ENCODE measurements around the gene CMIP. TPM values are rescaled to one million over a fixed set of nuclear protein-coding genes. Genes with fewer than 3 reads are reported as not detected.

CMIP gene
- total and polyA plus RNA-seq, 3 experiments from 2014 or later = 1.0 to 24.4 (median 23.6) TPM

DNA sequence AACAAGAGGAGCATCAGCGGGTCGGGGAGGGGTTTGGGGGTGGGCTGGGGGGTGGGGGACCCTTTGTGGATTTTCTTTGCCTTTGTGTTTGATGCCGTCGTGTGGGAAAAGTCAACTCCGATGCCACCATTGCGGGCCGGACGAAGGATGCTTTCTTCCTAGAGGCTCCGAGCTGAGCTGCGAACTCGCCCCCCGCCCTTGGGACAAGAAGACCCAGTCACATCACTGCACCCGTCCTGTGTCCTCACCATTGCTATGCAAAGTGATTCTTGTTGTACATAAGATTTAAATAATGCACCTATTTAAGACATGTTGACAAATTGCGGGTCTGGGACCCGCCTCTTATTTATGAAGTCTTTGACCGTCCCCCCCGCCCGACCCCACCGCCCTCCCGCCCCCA is 265.4 kb downstream of the CMIP start:
- ChIA-PET CTCF (no interaction called here), POLR2A (no interaction called here)
- Histone ChIP-seq H3K4me1 (ENCODE audit: insufficient read depth, low read length) (peaks cover 7% of the 10 kb centered on the region), H3K4me3 (ENCODE audit: low read length) (no peak overlapping the region), H3K27ac (ENCODE audit: low read depth, low read length) (no peak overlapping the region), H3K9me3 (ENCODE audit: low read length) (no peaks in the 10 kb centered on the region), H3K36me3 (ENCODE audit: insufficient read depth, low read length) (peaks cover 24% of the 10 kb centered on the region), H3K27me3 (ENCODE audit: insufficient read depth, low read length, poor library complexity, severe bottlenecking) (no peaks in the 10 kb centered on the region)
- H3K27me3 Mint-ChIP-seq = peaks cover 0 to 2% of the 10 kb centered on the region in 2 donors
- peaks cover 9 to 59% (median 10%) of the 10 kb centered on the region in 3 donors for H3K36me3 Mint-ChIP-seq
- peaks cover 6 to 11% (median 7%) of the 10 kb centered on the region in 3 donors for H3K4me1 Mint-ChIP-seq
- H3K27ac Mint-ChIP-seq = no peak overlapping the region
- no peak for DNase-seq
- no peaks in the 10 kb centered on the region for H3K9me3 Mint-ChIP-seq
- no peak overlapping the region for H3K4me3 Mint-ChIP-seq

DNA sequence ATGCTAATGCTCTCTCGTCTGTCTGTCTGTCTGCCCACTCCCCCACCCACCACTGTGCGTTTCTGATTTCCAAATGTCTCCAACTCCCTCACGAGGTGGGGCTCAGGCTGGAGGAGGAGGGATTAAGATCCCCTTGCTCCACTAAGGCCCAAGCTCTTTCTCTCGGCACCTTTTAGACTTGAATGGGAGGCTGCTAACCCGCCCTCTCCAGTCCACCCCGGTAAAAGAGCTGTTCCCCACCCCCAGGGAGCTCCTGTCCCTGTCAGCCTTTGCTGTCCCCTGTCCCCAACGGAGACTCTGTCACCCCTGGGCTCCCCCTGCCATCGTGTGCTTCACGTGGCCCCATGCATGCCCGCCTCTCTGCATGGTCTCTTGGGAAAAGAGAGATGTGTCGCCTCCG is 266.0 kb downstream of the CMIP start:
- no peak for DNase-seq
- Histone ChIP-seq H3K9me3 (ENCODE audit: low read length) (no peaks in the 10 kb centered on the region), H3K27ac (ENCODE audit: low read depth, low read length) (no peak overlapping the region), H3K27me3 (ENCODE audit: insufficient read depth, low read length, poor library complexity, severe bottlenecking) (no peaks in the 10 kb centered on the region), H3K4me3 (ENCODE audit: low read length) (no peak overlapping the region), H3K36me3 (ENCODE audit: insufficient read depth, low read length) (peaks cover 19% of the 10 kb centered on the region), H3K4me1 (ENCODE audit: insufficient read depth, low read length) (peaks cover 12% of the 10 kb centered on the region)
- peaks cover 0 to under 1% of the 10 kb centered on the region in 2 donors for H3K27me3 Mint-ChIP-seq
- no peak overlapping the region for H3K4me3 Mint-ChIP-seq
- peak overlapping the region in 1 of 8 donors; percentile 23 for H3K27ac Mint-ChIP-seq
- CTCF ChIA-PET = no interaction called here
- H3K4me1 Mint-ChIP-seq = peaks cover 12 to 16% (median 12%) of the 10 kb centered on the region in 3 donors
- POLR2A ChIA-PET = no interaction called here
- no peaks in the 10 kb centered on the region for H3K9me3 Mint-ChIP-seq
- H3K36me3 Mint-ChIP-seq = peaks cover 9 to 54% (median 10%) of the 10 kb centered on the region in 3 donors

DNA sequence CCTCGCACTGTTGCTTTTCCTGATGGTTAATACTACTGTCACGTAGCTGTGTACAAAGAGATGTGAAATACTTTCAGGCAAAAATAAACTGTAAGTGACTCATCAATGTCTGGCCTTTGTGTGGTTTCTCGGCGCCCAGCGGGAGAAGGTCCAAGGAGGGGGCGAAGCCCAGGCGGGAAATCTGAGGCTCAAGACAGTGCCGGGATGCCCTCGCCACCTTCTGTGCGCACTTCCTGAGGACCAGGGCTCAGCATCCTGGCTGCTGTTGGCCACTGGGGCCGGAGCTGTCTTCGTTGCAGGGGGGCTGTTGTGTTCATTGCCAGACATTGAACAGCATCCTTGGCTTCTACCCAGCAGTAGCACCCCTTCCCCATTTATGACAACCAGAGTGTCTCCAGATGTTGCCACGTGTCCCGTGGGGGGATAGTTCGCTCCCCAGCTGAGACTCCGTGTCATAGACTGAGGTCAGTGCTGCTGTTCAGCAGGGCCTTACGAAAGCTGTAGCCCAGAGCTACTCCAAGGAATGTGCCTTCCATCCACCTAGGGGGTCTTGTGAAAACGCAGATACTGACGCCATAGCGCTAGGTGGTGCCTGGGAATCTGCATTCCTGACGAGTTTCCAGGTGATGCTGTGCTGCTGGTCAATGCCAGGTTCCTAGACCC is 267.2 kb downstream of the CMIP start:
- POLR2A ChIA-PET = interaction anchor here (0.7 kb wide), 1 partner anchor 30 kb away, joined by 4 read pairs; no protein-coding TSS in a partner anchor
- CTCF ChIA-PET = interaction anchor here (0.9 to 2.3 kb wide), 2 partner anchors 12 to 26 kb away, joined by 3 to 7 read pairs; no protein-coding TSS in a partner anchor
- no peaks in the 10 kb centered on the region for H3K27me3 Mint-ChIP-seq
- peaks cover 8 to 42% (median 10%) of the 10 kb centered on the region in 3 donors for H3K36me3 Mint-ChIP-seq
- Histone ChIP-seq H3K36me3 (ENCODE audit: insufficient read depth, low read length) (peaks cover 9% of the 10 kb centered on the region), H3K27ac (ENCODE audit: low read depth, low read length) (no peak overlapping the region), H3K27me3 (ENCODE audit: insufficient read depth, low read length, poor library complexity, severe bottlenecking) (no peaks in the 10 kb centered on the region), H3K9me3 (ENCODE audit: low read length) (no peaks in the 10 kb centered on the region), H3K4me3 (ENCODE audit: low read length) (no peak overlapping the region), H3K4me1 (ENCODE audit: insufficient read depth, low read length) (peaks cover 23% of the 10 kb centered on the region)
- peak overlapping the region in 3 of 8 donors; percentile 12 to 71 (median 54) for H3K27ac Mint-ChIP-seq
- H3K4me3 Mint-ChIP-seq = no peak overlapping the region
- peaks cover 24 to 28% (median 24%) of the 10 kb centered on the region in 3 donors for H3K4me1 Mint-ChIP-seq
- DNase-seq = no peak
- no peaks in the 10 kb centered on the region for H3K9me3 Mint-ChIP-seq

DNA sequence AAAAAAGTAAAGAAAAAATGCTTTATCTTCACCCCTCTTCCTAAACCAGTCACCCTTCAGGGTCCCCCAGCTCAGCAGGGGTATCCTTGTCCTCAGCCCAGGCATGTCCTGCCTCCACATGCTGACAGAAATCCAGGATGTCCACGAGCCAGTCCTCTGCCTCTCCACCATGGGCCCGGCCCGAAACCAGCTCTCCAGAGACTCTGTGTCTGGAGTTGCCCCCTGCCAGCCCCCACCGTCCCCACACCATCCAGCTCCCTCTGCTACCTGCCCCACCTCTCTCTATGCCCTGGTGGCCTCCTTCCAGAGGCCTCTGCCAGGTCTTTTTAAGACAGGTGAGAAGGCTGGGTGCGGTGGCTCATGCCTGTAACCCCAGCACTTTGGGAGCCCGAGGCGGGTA is 268.1 kb downstream of the CMIP start:
- Mint-ChIP-seq H3K27ac (peak overlapping the region in 2 of 8 donors; percentile 50 to 66), H3K9me3 (no peaks in the 10 kb centered on the region), H3K27me3 (no peaks in the 10 kb centered on the region), H3K4me1 (peaks cover 29 to 36% (median 33%) of the 10 kb centered on the region in 3 donors), H3K4me3 (peak overlapping the region in 2 of 7 donors; percentile 28 to 40), H3K36me3 (peaks cover 0 to 33% (median 7%) of the 10 kb centered on the region in 3 donors)
- ChIA-PET CTCF (interaction anchor here (1.0 to 3.1 kb wide), 5 partner anchors 12 to 309 kb away, joined by 3 to 17 read pairs (median 6); no protein-coding TSS in a partner anchor), POLR2A (no interaction called here)
- no peak for DNase-seq
- Histone ChIP-seq H3K4me3 (ENCODE audit: low read length) (no peak overlapping the region), H3K27ac (ENCODE audit: low read depth, low read length) (no peak overlapping the region), H3K4me1 (ENCODE audit: insufficient read depth, low read length) (peaks cover 32% of the 10 kb centered on the region), H3K27me3 (ENCODE audit: insufficient read depth, low read length, poor library complexity, severe bottlenecking) (no peaks in the 10 kb centered on the region), H3K36me3 (ENCODE audit: insufficient read depth, low read length) (no peaks in the 10 kb centered on the region), H3K9me3 (ENCODE audit: low read length) (no peaks in the 10 kb centered on the region)

DNA sequence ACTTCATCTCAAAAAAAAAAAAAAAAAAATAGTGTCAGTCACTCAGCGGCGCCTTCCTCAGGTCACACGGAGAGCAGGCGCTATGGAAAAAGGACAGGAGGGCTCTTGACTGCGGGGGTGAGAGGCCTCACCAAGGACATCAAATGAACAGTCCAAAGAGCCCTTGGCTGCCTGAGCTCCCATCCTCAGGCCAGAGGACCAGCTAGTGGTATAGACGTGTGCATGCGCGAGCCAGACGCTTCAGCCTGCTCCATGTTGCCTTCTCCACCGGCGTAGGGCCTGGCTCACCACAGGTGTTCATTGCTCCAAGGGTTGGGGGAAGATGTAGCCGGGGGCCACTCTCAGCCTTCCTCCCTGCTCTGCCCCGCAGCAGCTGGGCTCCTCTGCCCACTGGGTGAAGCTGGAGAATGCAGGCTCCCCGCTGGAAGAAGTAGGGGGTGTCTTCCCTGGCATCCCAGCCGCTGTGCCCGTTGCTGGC is 268.7 kb downstream of the CMIP start:
- H3K4me1 ChIP-seq (ENCODE audit: insufficient read depth, low read length) = peaks cover 37% of the 10 kb centered on the region
- Mint-ChIP-seq H3K4me1 (peaks cover 34 to 41% (median 39%) of the 10 kb centered on the region in 3 donors), H3K9me3 (no peaks in the 10 kb centered on the region), H3K4me3 (no peak overlapping the region), H3K36me3 (peaks cover 0 to 29% (median 7%) of the 10 kb centered on the region in 3 donors), H3K27ac (peak overlapping the region in 2 of 8 donors; percentile 17 to 47), H3K27me3 (no peaks in the 10 kb centered on the region)
- no peaks in the 10 kb centered on the region for H3K9me3 ChIP-seq (ENCODE audit: low read length)
- ChIA-PET POLR2A (no interaction called here), CTCF (interaction anchor here (1.0 to 3.1 kb wide), 8 partner anchors 11 to 309 kb away, joined by 3 to 17 read pairs (median 5); no protein-coding TSS in a partner anchor)
- DNase-seq = no peak
- H3K4me3 ChIP-seq (ENCODE audit: low read length) = no peak overlapping the region
- no peaks in the 10 kb centered on the region for H3K36me3 ChIP-seq (ENCODE audit: insufficient read depth, low read length)
- H3K27ac ChIP-seq (ENCODE audit: low read depth, low read length) = no peak overlapping the region
- H3K27me3 ChIP-seq (ENCODE audit: insufficient read depth, low read length, poor library complexity, severe bottlenecking) = no peaks in the 10 kb centered on the region

DNA sequence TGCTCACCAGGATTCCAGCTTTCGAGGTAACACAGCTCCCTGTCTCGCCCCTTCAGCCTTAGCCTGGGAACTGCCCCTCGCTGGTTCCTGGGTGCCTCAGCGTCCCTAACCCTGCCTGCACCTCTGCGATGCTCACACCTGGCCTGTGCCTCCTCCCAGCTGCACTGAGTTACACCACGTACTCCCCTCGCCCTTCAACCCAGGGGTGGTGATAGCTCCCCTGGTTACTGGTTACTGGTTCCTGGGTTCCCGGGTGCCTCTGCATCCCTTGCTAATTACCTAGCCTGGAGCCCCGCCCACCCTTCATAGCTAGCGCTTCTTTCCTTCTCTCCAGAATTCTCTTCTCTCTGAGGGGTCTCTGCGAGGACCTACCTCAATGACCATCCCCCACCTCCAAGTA is 269.2 kb downstream of the CMIP start:
- Mint-ChIP-seq H3K9me3 (no peaks in the 10 kb centered on the region), H3K4me3 (peak overlapping the region in 2 of 7 donors; percentile 21 to 25), H3K4me1 (peaks cover 38 to 46% (median 44%) of the 10 kb centered on the region in 3 donors), H3K27me3 (no peaks in the 10 kb centered on the region), H3K27ac (peak overlapping the region in 2 of 8 donors; percentile 17 to 47), H3K36me3 (peaks cover 0 to 25% (median 5%) of the 10 kb centered on the region in 3 donors)
- Histone ChIP-seq H3K9me3 (ENCODE audit: low read length) (no peaks in the 10 kb centered on the region), H3K27me3 (ENCODE audit: insufficient read depth, low read length, poor library complexity, severe bottlenecking) (no peaks in the 10 kb centered on the region), H3K27ac (ENCODE audit: low read depth, low read length) (no peak overlapping the region), H3K4me1 (ENCODE audit: insufficient read depth, low read length) (peaks cover 42% of the 10 kb centered on the region), H3K4me3 (ENCODE audit: low read length) (no peak overlapping the region), H3K36me3 (ENCODE audit: insufficient read depth, low read length) (no peaks in the 10 kb centered on the region)
- DNase-seq = peak in 1 of 5 donors; percentile 36
- ChIA-PET CTCF (interaction anchor here (1.0 to 3.1 kb wide), 9 partner anchors 10 to 310 kb away, joined by 3 to 17 read pairs (median 5); no protein-coding TSS in a partner anchor), POLR2A (no interaction called here)

DNA sequence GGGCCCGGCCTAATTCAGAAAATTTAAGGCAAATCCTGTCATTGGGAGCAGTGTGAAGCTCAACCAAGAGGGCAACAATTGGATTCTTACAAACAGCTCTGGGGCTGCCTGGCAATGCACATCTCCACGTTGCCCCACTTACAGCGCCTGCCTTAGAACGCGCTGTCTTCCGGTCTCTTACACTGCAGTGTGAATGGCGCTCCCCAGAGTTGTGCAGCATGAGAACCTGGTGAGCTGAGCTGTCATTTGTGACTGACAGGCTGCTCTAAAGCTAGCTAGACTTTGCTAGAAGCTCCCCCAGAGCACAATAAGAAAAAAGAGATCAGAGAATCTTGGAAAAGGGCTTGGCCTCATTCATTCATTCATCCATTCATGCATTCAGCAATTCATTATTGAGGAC is 270.0 kb downstream of the CMIP start:
- Histone ChIP-seq H3K36me3 (ENCODE audit: insufficient read depth, low read length) (no peaks in the 10 kb centered on the region), H3K27me3 (ENCODE audit: insufficient read depth, low read length, poor library complexity, severe bottlenecking) (no peaks in the 10 kb centered on the region), H3K9me3 (ENCODE audit: low read length) (no peaks in the 10 kb centered on the region), H3K4me3 (ENCODE audit: low read length) (no peak overlapping the region), H3K4me1 (ENCODE audit: insufficient read depth, low read length) (peaks cover 42% of the 10 kb centered on the region), H3K27ac (ENCODE audit: low read depth, low read length) (no peak overlapping the region)
- Mint-ChIP-seq H3K4me1 (peaks cover 44 to 53% (median 52%) of the 10 kb centered on the region in 3 donors), H3K36me3 (peaks cover 0 to 19% (median 3%) of the 10 kb centered on the region in 3 donors), H3K27ac (peak overlapping the region in 7 of 8 donors; percentile 81 to 95 (median 93)), H3K4me3 (peak overlapping the region in 6 of 7 donors; percentile 64 to 87 (median 84)), H3K27me3 (no peaks in the 10 kb centered on the region), H3K9me3 (no peaks in the 10 kb centered on the region)
- POLR2A ChIA-PET = interaction anchor here (0.6 to 0.8 kb wide), 4 partner anchors 15 to 208 kb away, joined by 3 to 7 read pairs (median 3); no protein-coding TSS in a partner anchor
- CTCF ChIA-PET = interaction anchor here (0.7 to 3.1 kb wide), 9 partner anchors 13 to 310 kb away, joined by 3 to 17 read pairs (median 4); no protein-coding TSS in a partner anchor
- peak in 1 of 5 donors; percentile 14 for DNase-seq

Measured in CD8-positive, alpha-beta memory T cell (primary cell).